HCT116 (cell line): ENCODE measurements around the gene GRIK1. TPM values are rescaled to one million over a fixed set of nuclear protein-coding genes. Genes with fewer than 3 reads are reported as not detected.

Experiments
- ATAC-seq: fragments of 200-7000 bp; cut with Tn5 transposase; 2 replicates; pipeline ENCODE4 v1.9.1; 2020; ENCODE audit warnings: mild to moderate bottlenecking, moderate library complexity
- BruUV-seq: library from RNA; stranded (reverse); fragments of 400-500 nt; replicated peaks from 2 replicates; lab custom pipeline; 2021; lab: Mats Ljungman, UMichigan
- CTCF ChIA-PET: fragments of 300-600 bp; sonication (Branson Sonifier 250); formaldehyde crosslinking; loops from one replicate; lab custom pipeline; 2021; ENCODE audit warnings: antibody characterized with exemption; lab: Charles Lee
- POLR2A ChIA-PET: fragments of 300-600, 350-600 bp; sonication (Branson Sonifier 250); formaldehyde crosslinking; loops from one replicate; lab custom pipeline; 2021; ENCODE audit warnings: antibody characterized with exemption; lab: Charles Lee
- RAD21 ChIA-PET, 2 experiments: fragments of 300-600 bp; sonication (Branson Sonifier 250); formaldehyde crosslinking; loops; one replicate each; lab custom pipeline; 2023; ENCODE audit warnings: low total read pairs in 2 of 2; ENCODE audit not compliant: uncharacterized antibody in 2 of 2, unreplicated experiment in 2 of 2, low non-redundant PET in 1 of 2; lab: Charles Lee
- DNase-seq: peaks from one replicate; pipeline ENCODE4 v3.0.0-alpha.2; 2010; ENCODE audit warnings: low read depth, low spot score
- H2AFZ ChIP-seq: fragments of 200-600 bp; shearing (Covaris generic), sonication (generic); 2 replicates; pipeline ENCODE4 v1.6.1; 2017; ENCODE audit warnings: low read depth, mixed run types, mixed read lengths, antibody characterized with exemption, low read length; ENCODE audit not compliant: poor library complexity, severe bottlenecking
- H3K27ac ChIP-seq: 2 replicates; pipeline ENCODE4 v1.5.1; 2012; ENCODE audit warnings: low read depth, low read length
- H3K27me3 ChIP-seq: fragments of 200-600 bp; sonication (generic); 2 replicates; pipeline ENCODE4 v1.6.1; 2016; ENCODE audit warnings: mixed run types, low read length, mixed read lengths; ENCODE audit not compliant: insufficient read depth
- H3K36me3 ChIP-seq, 2 experiments: fragments of 200-500 bp in 1 of 2; fragments of 200-600 bp in 1 of 2; sonication (Bioruptor generic) in 1 of 2; sonication (generic) in 1 of 2; 2 replicates each; pipeline versions ENCODE4 v1.5.1 to v1.6.1; 2014 to 2016; ENCODE audit warnings: low read length in 2 of 2, inconsistent platforms in 1 of 2, mixed read lengths in 1 of 2, mixed run types in 1 of 2; ENCODE audit not compliant: insufficient read depth in 2 of 2, control insufficient read depth in 1 of 2
- H3K4me1 ChIP-seq, 2 experiments: fragments of 200-600 bp in 1 of 2; sonication (generic) in 1 of 2; 2 replicates each; pipeline versions ENCODE4 v1.5.1 to v1.6.1; 2012 to 2017; ENCODE audit warnings: low read length in 2 of 2, inconsistent platforms in 1 of 2, mild to moderate bottlenecking in 1 of 2, mixed read lengths in 1 of 2, mixed run types in 1 of 2, moderate library complexity in 1 of 2; ENCODE audit not compliant: insufficient read depth in 2 of 2, control insufficient read depth in 1 of 2
- H3K4me2 ChIP-seq: fragments of 200-600 bp; sonication (generic); 2 replicates; pipeline ENCODE4 v1.6.1; 2017; ENCODE audit warnings: mixed run types, low read length, mixed read lengths
- H3K4me3 ChIP-seq, 2 experiments: fragments of 200-600 bp in 1 of 2; sonication (generic) in 1 of 2; replicated peaks in 1 of 2; 2 replicates each; pipeline ENCODE4 v1.5.1; 2011 to 2016; ENCODE audit warnings: low read length in 2 of 2, control low read depth in 1 of 2, low read depth in 1 of 2, mild to moderate bottlenecking in 1 of 2, mixed read lengths in 1 of 2, mixed run types in 1 of 2
- H3K79me2 ChIP-seq: fragments of 200-600 bp; sonication (generic); 2 replicates; pipeline ENCODE4 v1.6.1; 2017; ENCODE audit warnings: mild to moderate bottlenecking, mixed run types, low read length, moderate library complexity, mixed read lengths; ENCODE audit not compliant: insufficient read depth
- H3K9ac ChIP-seq: fragments of 200-600 bp; sonication (generic); 2 replicates; pipeline ENCODE4 v1.6.1; 2016; ENCODE audit warnings: low read length, mixed read lengths
- H3K9me2 ChIP-seq: fragments of 200-600 bp; sonication (generic), shearing (Covaris generic); 2 replicates; pipeline ENCODE4 v1.6.1; 2017; ENCODE audit warnings: mixed run types, mild to moderate bottlenecking, moderate library complexity; ENCODE audit not compliant: insufficient read depth
- H3K9me3 ChIP-seq, 2 experiments: fragments of 200-500 bp in 1 of 2; fragments of 200-600 bp in 1 of 2; sonication (Bioruptor generic) in 1 of 2; sonication (generic) in 1 of 2; 2 replicates each; pipeline ENCODE4 v1.6.1; 2014 to 2017; ENCODE audit warnings: low read length in 2 of 2, mixed read lengths in 2 of 2, inconsistent platforms in 1 of 2, low read depth in 1 of 2, mild to moderate bottlenecking in 1 of 2, mixed run types in 1 of 2, moderate library complexity in 1 of 2; ENCODE audit not compliant: control insufficient read depth in 1 of 2, insufficient read depth in 1 of 2
- H4K20me1 ChIP-seq: fragments of 200-600 bp; sonication (generic), shearing (Covaris generic); 2 replicates; pipeline ENCODE4 v1.6.1; 2017; ENCODE audit warnings: mixed run types, mild to moderate bottlenecking, moderate library complexity; ENCODE audit not compliant: insufficient read depth
- EGR1 ChIP-seq: IDR thresholded peaks from 2 replicates; pipeline ENCODE4 v1.6.1; 2012; ENCODE audit warnings: low read depth
- RAD21 ChIP-seq: IDR thresholded peaks from 2 replicates; pipeline ENCODE4 v1.6.1; 2012; ENCODE audit warnings: low read depth, mild to moderate bottlenecking
- SIN3A ChIP-seq: IDR thresholded peaks from 2 replicates; pipeline ENCODE4 v1.6.1; 2012; ENCODE audit warnings: low read depth
- ZBTB33 ChIP-seq: IDR thresholded peaks from 2 replicates; pipeline ENCODE4 v1.6.1; 2011; ENCODE audit warnings: mild to moderate bottlenecking, low read length, moderate library complexity; ENCODE audit not compliant: insufficient replicate concordance; ENCODE audit errors: extremely low read depth
- intact Hi-C: fragments of 100-400 bp; cut with micrococcal nuclease; formaldehyde crosslinking; loops from 2 replicates; pipeline ENCODE4 v1.10.0; 2022
- total RNA-seq: library from RNA; stranded (reverse); gene quantifications from one replicate; pipeline ENCODE4 v1.2.1, GENCODE V29; 2021; ENCODE audit not compliant: unreplicated experiment

The GRIK1 gene
- total RNA-seq, 1 experiment from 2014 or later: not detected

- Histone ChIP-seq H3K4me3 (no peak overlapping the region), H3K4me1 (no peaks in the 10 kb centered on the region), H3K9ac (no peak overlapping the region), H4K20me1 (no peaks in the 10 kb centered on the region), H3K79me2 (no peaks in the 10 kb centered on the region), H3K27ac (no peak overlapping the region), H3K4me2 (no peak overlapping the region), H3K9me3 (peaks cover 7 to 10% of the 10 kb centered on the region in 2 experiments; a peak in 2 of 4 replicates), H3K9me2 (no peaks in the 10 kb centered on the region), H3K27me3 (no peaks in the 10 kb centered on the region), H2AFZ (no peak overlapping the region), H3K36me3 (no peaks in the 10 kb centered on the region)
- no peak for DNase-seq
- TF ChIP-seq EGR1: no peak
- no peak for TF ChIP-seq SIN3A
- no peak for TF ChIP-seq RAD21
- no peak for ATAC-seq
- ChIA-PET CTCF (no interaction called here), RAD21 (no interaction called here), POLR2A (no interaction called here)
- intact Hi-C loops: no loop called here
- BruUV-seq: no TSS peak
Measured at GRCh38 chr21:29749223-29749622, 190.6 kb downstream of the GRIK1 start.

- Histone ChIP-seq H3K4me2 (no peak overlapping the region), H4K20me1 (no peaks in the 10 kb centered on the region), H3K9ac (no peak overlapping the region), H3K36me3 (no peaks in the 10 kb centered on the region), H3K4me1 (no peaks in the 10 kb centered on the region), H2AFZ (no peak overlapping the region), H3K9me3 (peaks cover 7 to 9% of the 10 kb centered on the region in 2 experiments; a peak in 2 of 4 replicates), H3K27me3 (no peaks in the 10 kb centered on the region), H3K4me3 (no peak overlapping the region), H3K79me2 (no peaks in the 10 kb centered on the region), H3K9me2 (no peaks in the 10 kb centered on the region), H3K27ac (no peak overlapping the region)
- BruUV-seq: no TSS peak
- DNase-seq: no peak
- ATAC-seq: no peak
- intact Hi-C loops: no loop called here
- no peak for TF ChIP-seq ZBTB33
- ChIA-PET RAD21 (no interaction called here), POLR2A (no interaction called here), CTCF (no interaction called here)
Measured at GRCh38 chr21:29748391-29749167, 191.2 kb downstream of the GRIK1 start.
